GM12878 (cell line): ENCODE data around the gene LARGE1. TPM values are rescaled to one million over a fixed set of nuclear protein-coding genes. Genes with fewer than 3 reads are reported as not detected.

Source experiments
- ATAC-seq: fragments of 200-7000 bp; cut with Tn5 transposase; 3 replicates; pipeline ENCODE4 v1.9.1; 2020; ENCODE audit warnings: mild to moderate bottlenecking, moderate library complexity
- BruUV-seq: library from RNA; stranded (reverse); fragments of 400-500 nt; replicated peaks from 2 replicates; lab custom pipeline; 2021; lab: Mats Ljungman, UMichigan
- CTCF ChIA-PET: fragments of 300-600 bp; sonication (Branson Sonifier 250); formaldehyde crosslinking; extraction: SDS; loops from one replicate; lab custom pipeline; 2021; ENCODE audit warnings: inconsistent platforms; lab: Yijun Ruan, JAX
- POLR2A ChIA-PET: fragments of 350-600 bp; formaldehyde crosslinking; extraction: SDS; loops from one replicate; lab custom pipeline; 2021; ENCODE audit warnings: inconsistent platforms; lab: Charles Lee
- RAD21 ChIA-PET: fragments of 300-600 bp; sonication (Branson Sonifier 250); formaldehyde crosslinking; loops from one replicate; lab custom pipeline; 2023; ENCODE audit warnings: antibody characterized with exemption; ENCODE audit not compliant: unreplicated experiment; lab: Charles Lee
- SMC1A ChIA-PET: fragments of 300-600 bp; sonication (Branson Sonifier 250); formaldehyde crosslinking; loops from one replicate; lab custom pipeline; 2023; ENCODE audit not compliant: unreplicated experiment, uncharacterized antibody; lab: Charles Lee
- DNase-seq: peaks from one replicate; pipeline ENCODE4 v3.0.0-alpha.2; 2011; ENCODE audit warnings: low read depth, low spot score
- FAIRE-seq: peaks from 3 replicates; lab custom pipeline; 2011; peaks lifted over from hg19 to GRCh38; lab: Jason Lieb, UNC
- H2AFZ ChIP-seq: 2 replicates; pipeline ENCODE4 v1.6.0; 2011; ENCODE audit warnings: low read depth, low read length, control low read depth; ENCODE audit not compliant: control insufficient read depth
- H3K27ac ChIP-seq: 2 replicates; pipeline ENCODE4 v1.5.1; 2011; ENCODE audit warnings: control low read depth; ENCODE audit not compliant: control insufficient read depth, insufficient read depth
- H3K27me3 ChIP-seq, 2 experiments: replicated peaks in 1 of 2; 2 replicates each; pipeline versions ENCODE4 v1.6.0 to v1.6.1; 2011; ENCODE audit warnings: low read length in 1 of 2; ENCODE audit not compliant: control insufficient read depth in 2 of 2, insufficient read depth in 2 of 2
- H3K36me3 ChIP-seq, 2 experiments: 2 replicates each; pipeline ENCODE4 v1.5.1; 2011; ENCODE audit warnings: low read length in 1 of 2; ENCODE audit not compliant: control insufficient read depth in 2 of 2, insufficient read depth in 2 of 2
- H3K4me1 ChIP-seq: 2 replicates; pipeline ENCODE4 v1.6.1; 2011; ENCODE audit warnings: mild to moderate bottlenecking, low read length, moderate library complexity, mixed read lengths; ENCODE audit not compliant: control insufficient read depth, insufficient read depth
- H3K4me2 ChIP-seq: 2 replicates; pipeline ENCODE4 v1.6.0; 2011; ENCODE audit warnings: control low read depth; ENCODE audit not compliant: control insufficient read depth, insufficient read depth
- H3K4me3 ChIP-seq: fragments of 200-600 bp; sonication (generic); 2 replicates; pipeline ENCODE4 v1.5.1; 2016
- H3K79me2 ChIP-seq: 2 replicates; pipeline ENCODE4 v1.6.0; 2011; ENCODE audit warnings: low read length; ENCODE audit not compliant: control insufficient read depth, insufficient read depth
- H3K9ac ChIP-seq: 2 replicates; pipeline ENCODE4 v1.8.0; 2011; ENCODE audit warnings: low read length, control low read depth, mixed read lengths; ENCODE audit not compliant: control insufficient read depth, insufficient read depth
- H3K9me3 ChIP-seq: replicated peaks from 3 replicates; pipeline ENCODE4 v1.5.1; 2011; ENCODE audit warnings: mild to moderate bottlenecking, low read length; ENCODE audit not compliant: control insufficient read depth, insufficient read depth
- H4K20me1 ChIP-seq: 2 replicates; pipeline ENCODE4 v1.6.0; 2011; ENCODE audit not compliant: control insufficient read depth, insufficient read depth
- ASH2L ChIP-seq: fragments of 300-600, 200-600 bp; sonication (generic); IDR thresholded peaks from 2 replicates; pipeline ENCODE4 v1.6.1; 2017; ENCODE audit warnings: low read depth, mild to moderate bottlenecking, borderline replicate concordance
- CHD2 ChIP-seq: IDR thresholded peaks from 2 replicates; pipeline ENCODE4 v1.6.1; 2011; ENCODE audit warnings: low read depth, low read length, improper control_type of control experiment, borderline replicate concordance
- CREM ChIP-seq: IDR thresholded peaks from 2 replicates; pipeline ENCODE4 v1.6.1; 2014; ENCODE audit warnings: antibody characterized with exemption, low read depth
- DPF2 ChIP-seq: fragments of 450-650 bp; IDR thresholded peaks from 2 replicates; pipeline ENCODE4 v1.6.1; 2017; ENCODE audit warnings: mild to moderate bottlenecking
- ESRRA ChIP-seq: IDR thresholded peaks from 2 replicates; pipeline ENCODE4 v1.6.1; 2012; ENCODE audit warnings: mild to moderate bottlenecking, low read length, improper control_type of control experiment
- FOXM1 ChIP-seq: IDR thresholded peaks from 2 replicates; pipeline ENCODE4 v1.6.1; 2012; ENCODE audit warnings: low read depth, mild to moderate bottlenecking, inconsistent platforms, low read length, moderate library complexity
- JUND ChIP-seq: IDR thresholded peaks from 2 replicates; pipeline ENCODE4 v1.6.1; 2012; ENCODE audit warnings: low read depth, mild to moderate bottlenecking, low read length, improper control_type of control experiment, moderate library complexity
- MTA2 ChIP-seq: fragments of 450-650 bp; IDR thresholded peaks from 2 replicates; pipeline ENCODE4 v1.6.1; 2016; ENCODE audit warnings: low read depth, mild to moderate bottlenecking, moderate library complexity
- NBN ChIP-seq: fragments of 450-650 bp; IDR thresholded peaks from 2 replicates; pipeline ENCODE4 v1.6.1; 2016
- NFYA ChIP-seq: IDR thresholded peaks from 2 replicates; pipeline ENCODE4 v1.6.1; 2011; ENCODE audit warnings: low read depth, mild to moderate bottlenecking, low read length, improper control_type of control experiment, borderline replicate concordance
- NR2C2 ChIP-seq: IDR thresholded peaks from 2 replicates; pipeline ENCODE4 v1.6.1; 2011; ENCODE audit warnings: borderline replicate concordance, low read depth; ENCODE audit not compliant: control insufficient read depth, insufficient read length
- NR2F1 ChIP-seq: fragments of 450-650 bp; conservative IDR thresholded peaks from 2 replicates; pipeline ENCODE4 v1.6.1; 2017; ENCODE audit warnings: mild to moderate bottlenecking
- PML ChIP-seq: IDR thresholded peaks from 2 replicates; pipeline ENCODE4 v1.6.1; 2012; ENCODE audit warnings: low read length, inconsistent platforms
- SREBF2 ChIP-seq: IDR thresholded peaks from 2 replicates; pipeline ENCODE4 v1.6.1; 2012; ENCODE audit warnings: mild to moderate bottlenecking, low read length
- SUZ12 ChIP-seq: fragments of 200-600 bp; sonication (generic); IDR thresholded peaks from one replicate; pipeline ENCODE4 v1.6.1; 2018; ENCODE audit warnings: antibody characterized with exemption, mild to moderate bottlenecking; ENCODE audit not compliant: unreplicated experiment
- WGBS: methylation state at CpG from one replicate; pipeline ENCODE4 v1.1.6; 2016; ENCODE audit warnings: low lambda C conversion rate; ENCODE audit not compliant: insufficient replicate concordance, insufficient coverage; ENCODE audit errors: missing lambda C conversion rate; 5-methylcytosine and 5-hydroxymethylcytosine counted together
- in situ Hi-C: fragments of 300-500 bp; cut with MboI; formaldehyde crosslinking; loops from 9 replicates; pipeline ENCODE4 v1.14.3; 2018; ENCODE audit warnings: mixed read lengths
- intact Hi-C: fragments of 100-400 bp; cut with micrococcal nuclease; formaldehyde crosslinking; loops from one replicate; pipeline ENCODE4 v1.14.2; 2022; ENCODE audit not compliant: unreplicated experiment
- polyA plus RNA-seq, 11 experiments: library from polyadenylated mRNA; depleted of rRNA in 4 of 11; unstranded in 6 of 11; stranded (reverse) in 5 of 11; fragments of >200 nt; fragmentation: Nextera tagmentation in 4 of 11; fragmentation: Illumina TruSeq in 1 of 11; extraction: Ambion mirVana in 4 of 11; extraction: Trizol in 1 of 11; gene quantifications; 1 replicate in 1 of 11; 2 replicates in 10 of 11; pipeline versions ENCODE4 v1.2.1 to v1.2.3, GENCODE V29; 2011 to 2016; ENCODE audit warnings: inconsistent platforms in 2 of 11, missing spikeins in 2 of 11, low read depth in 1 of 11
- total RNA-seq, 4 experiments: library from RNA; depleted of rRNA in 3 of 4; stranded (reverse); fragments of >200 nt in 3 of 4; fragmentation: Illumina TruSeq in 1 of 4; extraction: Trizol in 1 of 4; gene quantifications; 2 replicates each; pipeline versions ENCODE4 v1.2.1 to v1.2.3, GENCODE V29; 2013 to 2021
- TF ChIP-seq, protein P1 (sequence below): IDR thresholded peaks from 2 replicates; pipeline ENCODE4 v1.6.1; 2012; ENCODE audit warnings: mild to moderate bottlenecking, low read depth, low read length
- TF ChIP-seq, protein P2 (sequence below): fragments of 450-650 bp; IDR thresholded peaks from 2 replicates; pipeline ENCODE4 v1.6.1; 2018; ENCODE audit warnings: borderline replicate concordance, mild to moderate bottlenecking; ENCODE audit not compliant: partially characterized antibody

LARGE1 gene
- total and polyA plus RNA-seq, 10 of the 15 experiments (the other 5 are each of a cell fraction or from before 2014, with no cell fraction given) = 3.2 to 41.4 (median 17.3) TPM

DNA sequence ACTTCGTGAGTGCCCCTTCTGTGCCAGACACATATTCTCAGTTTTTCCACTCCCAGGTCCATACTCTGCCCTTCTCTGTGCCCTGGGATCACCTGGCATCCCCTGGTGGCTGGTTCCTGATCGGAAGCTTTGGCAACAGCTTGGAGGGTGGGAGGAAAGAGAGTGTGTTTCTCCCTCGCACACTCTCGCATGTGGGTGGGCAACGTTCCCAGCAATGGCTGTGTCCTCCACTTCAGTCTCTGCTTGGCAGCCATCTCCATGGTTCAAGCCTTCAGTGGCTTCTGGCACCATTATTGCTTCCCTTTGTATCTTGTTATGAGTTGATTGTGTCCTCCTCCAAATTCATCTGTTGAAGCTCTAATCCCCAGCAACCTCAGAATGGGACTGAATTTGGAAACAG lies 519.4 kb downstream of the LARGE1 start:
- DNase-seq = no peak
- no peak overlapping the region for H3K4me3 ChIP-seq
- CTCF ChIA-PET = no interaction called here
- no peak overlapping the region for H3K4me2 ChIP-seq
- no peaks in the 10 kb centered on the region for H3K4me1 ChIP-seq
- no peaks in the 10 kb centered on the region for H3K36me3 ChIP-seq
- H2AFZ ChIP-seq = no peak overlapping the region
- POLR2A ChIA-PET = no interaction called here
- H3K27me3 ChIP-seq = no peaks in the 10 kb centered on the region
- H3K79me2 ChIP-seq = no peaks in the 10 kb centered on the region
- no peak for TF ChIP-seq NBN
- TF ChIP-seq, protein P1, sequence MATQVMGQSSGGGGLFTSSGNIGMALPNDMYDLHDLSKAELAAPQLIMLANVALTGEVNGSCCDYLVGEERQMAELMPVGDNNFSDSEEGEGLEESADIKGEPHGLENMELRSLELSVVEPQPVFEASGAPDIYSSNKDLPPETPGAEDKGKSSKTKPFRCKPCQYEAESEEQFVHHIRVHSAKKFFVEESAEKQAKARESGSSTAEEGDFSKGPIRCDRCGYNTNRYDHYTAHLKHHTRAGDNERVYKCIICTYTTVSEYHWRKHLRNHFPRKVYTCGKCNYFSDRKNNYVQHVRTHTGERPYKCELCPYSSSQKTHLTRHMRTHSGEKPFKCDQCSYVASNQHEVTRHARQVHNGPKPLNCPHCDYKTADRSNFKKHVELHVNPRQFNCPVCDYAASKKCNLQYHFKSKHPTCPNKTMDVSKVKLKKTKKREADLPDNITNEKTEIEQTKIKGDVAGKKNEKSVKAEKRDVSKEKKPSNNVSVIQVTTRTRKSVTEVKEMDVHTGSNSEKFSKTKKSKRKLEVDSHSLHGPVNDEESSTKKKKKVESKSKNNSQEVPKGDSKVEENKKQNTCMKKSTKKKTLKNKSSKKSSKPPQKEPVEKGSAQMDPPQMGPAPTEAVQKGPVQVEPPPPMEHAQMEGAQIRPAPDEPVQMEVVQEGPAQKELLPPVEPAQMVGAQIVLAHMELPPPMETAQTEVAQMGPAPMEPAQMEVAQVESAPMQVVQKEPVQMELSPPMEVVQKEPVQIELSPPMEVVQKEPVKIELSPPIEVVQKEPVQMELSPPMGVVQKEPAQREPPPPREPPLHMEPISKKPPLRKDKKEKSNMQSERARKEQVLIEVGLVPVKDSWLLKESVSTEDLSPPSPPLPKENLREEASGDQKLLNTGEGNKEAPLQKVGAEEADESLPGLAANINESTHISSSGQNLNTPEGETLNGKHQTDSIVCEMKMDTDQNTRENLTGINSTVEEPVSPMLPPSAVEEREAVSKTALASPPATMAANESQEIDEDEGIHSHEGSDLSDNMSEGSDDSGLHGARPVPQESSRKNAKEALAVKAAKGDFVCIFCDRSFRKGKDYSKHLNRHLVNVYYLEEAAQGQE = no peak
- TF ChIP-seq NR2C2 = no peak
- no peak for TF ChIP-seq ESRRA
- no peak for TF ChIP-seq NR2F1
- TF ChIP-seq CHD2 = no peak
- no peak for TF ChIP-seq JUND
- TF ChIP-seq DPF2 = no peak
- no peak for TF ChIP-seq ASH2L
- TF ChIP-seq SUZ12 = no peak
- TF ChIP-seq NFYA = no peak
- no peak for TF ChIP-seq SREBF2
- TF ChIP-seq MTA2 = no peak
- TF ChIP-seq, protein P2, sequence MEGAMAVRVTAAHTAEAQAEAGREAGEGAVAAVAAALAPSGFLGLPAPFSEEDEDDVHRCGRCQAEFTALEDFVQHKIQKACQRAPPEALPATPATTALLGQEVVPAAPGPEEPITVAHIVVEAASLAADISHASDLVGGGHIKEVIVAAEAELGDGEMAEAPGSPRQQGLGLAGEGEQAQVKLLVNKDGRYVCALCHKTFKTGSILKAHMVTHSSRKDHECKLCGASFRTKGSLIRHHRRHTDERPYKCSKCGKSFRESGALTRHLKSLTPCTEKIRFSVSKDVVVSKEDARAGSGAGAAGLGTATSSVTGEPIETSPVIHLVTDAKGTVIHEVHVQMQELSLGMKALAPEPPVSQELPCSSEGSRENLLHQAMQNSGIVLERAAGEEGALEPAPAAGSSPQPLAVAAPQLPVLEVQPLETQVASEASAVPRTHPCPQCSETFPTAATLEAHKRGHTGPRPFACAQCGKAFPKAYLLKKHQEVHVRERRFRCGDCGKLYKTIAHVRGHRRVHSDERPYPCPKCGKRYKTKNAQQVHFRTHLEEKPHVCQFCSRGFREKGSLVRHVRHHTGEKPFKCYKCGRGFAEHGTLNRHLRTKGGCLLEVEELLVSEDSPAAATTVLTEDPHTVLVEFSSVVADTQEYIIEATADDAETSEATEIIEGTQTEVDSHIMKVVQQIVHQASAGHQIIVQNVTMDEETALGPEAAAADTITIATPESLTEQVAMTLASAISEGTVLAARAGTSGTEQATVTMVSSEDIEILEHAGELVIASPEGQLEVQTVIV = no peak
- no peak for TF ChIP-seq FOXM1
- no peak for TF ChIP-seq CREM
- no peak for TF ChIP-seq PML
- intact Hi-C loops = no loop called here
- WGBS = 84% methylated on average over 5 of the region's 5 CpGs
- in situ Hi-C loops = no loop called here
- BruUV-seq = no TSS peak
- no peak overlapping the region for H3K9ac ChIP-seq
- RAD21 ChIA-PET = no interaction called here
- SMC1A ChIA-PET = interaction anchor here (0.6 kb wide), 1 partner anchor 178 kb away, joined by 4 read pairs; no protein-coding TSS in a partner anchor
- ATAC-seq = no peak
- no peaks in the 10 kb centered on the region for H4K20me1 ChIP-seq
- FAIRE-seq = no peak
- H3K9me3 ChIP-seq = no peaks in the 10 kb centered on the region
- H3K27ac ChIP-seq = no peak overlapping the region
